NOMO-1 treated with dmso at 0.1 percent for 144 hours (cell line): ENCODE results near the gene EXOC4.

Experiments used
- DNase-seq: peaks from one replicate; lab custom pipeline; 2025; ENCODE audit not compliant: unreplicated experiment; lab: John Stamatoyannopoulos, UW

EXOC4 gene

DNA sequence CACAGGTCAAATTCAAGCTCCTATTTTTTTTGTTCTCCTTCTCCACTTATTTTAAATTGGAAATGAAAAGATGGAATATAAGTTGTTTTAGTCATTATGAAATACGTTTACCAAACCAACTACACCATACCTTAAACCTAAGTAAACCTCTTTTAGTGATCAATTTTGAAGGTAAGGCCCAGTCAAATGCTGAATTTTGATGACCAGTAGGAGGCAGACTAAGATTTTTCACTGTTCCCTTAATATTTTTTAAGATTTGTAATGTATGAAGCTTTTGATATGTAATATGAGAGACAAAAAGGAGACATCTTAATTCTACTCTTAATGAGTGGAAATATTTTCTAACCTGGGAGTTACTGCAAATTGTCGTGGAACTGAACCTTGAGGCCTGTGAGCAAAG, 311.6 kb downstream of the EXOC4 start:
- DNase-seq = no peak

DNA sequence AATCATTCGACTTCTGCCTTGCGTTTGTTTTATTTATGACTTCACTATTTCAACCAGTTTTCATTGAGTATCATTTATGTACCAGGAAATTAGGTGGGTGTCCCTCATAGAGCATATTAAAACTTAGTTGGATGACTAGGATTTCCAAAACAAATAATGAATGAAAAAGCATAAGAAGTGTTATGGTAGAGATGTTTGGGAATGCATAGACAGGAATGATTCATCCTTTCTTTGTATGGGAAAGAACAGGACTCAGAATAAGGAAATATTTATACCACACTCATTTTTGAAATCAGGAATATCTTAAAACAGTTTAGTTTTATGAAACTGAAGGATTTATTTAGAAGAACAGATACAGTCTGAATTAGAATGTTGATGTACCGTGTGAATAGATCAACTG, 315.7 kb downstream of the EXOC4 start:
- DNase-seq = no peak

DNA sequence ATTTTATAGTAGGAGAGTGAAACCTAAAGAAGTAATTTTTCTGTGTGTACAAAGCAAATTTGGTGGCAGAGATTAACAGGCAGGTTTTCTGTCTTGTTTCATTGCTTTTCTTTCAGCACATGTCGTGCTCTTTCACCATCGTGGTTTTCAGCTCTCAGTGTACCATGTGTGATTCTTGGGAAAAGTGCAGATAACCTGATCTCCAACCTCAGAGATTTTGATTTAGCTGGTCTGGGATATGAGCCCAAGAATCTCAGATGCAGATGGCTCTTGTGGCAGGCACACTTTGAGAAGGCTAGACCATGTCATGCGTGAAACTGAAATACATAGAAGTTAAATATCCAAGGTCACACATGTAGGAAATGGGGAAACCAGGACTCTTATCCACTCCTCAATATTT, 317.4 kb downstream of the EXOC4 start:
- DNase-seq = no peak

DNA sequence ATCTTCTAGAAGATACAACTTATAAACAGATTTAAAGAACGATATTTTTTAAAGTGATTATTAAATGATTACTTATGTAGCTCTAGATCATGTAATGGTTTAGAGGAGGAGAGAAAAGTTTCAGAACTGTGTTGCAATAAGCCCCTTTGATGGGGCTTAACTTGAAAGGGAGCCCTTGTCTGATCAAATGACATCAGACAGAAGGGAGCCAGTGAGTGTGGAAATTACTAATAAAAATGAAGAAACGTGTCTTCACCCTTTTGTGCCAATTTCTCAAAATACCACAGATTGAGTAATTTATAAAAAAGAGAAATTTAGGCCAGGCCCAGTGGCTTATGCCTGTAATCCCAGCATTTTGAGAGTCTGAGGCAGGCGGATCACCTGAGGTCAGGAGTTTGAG, 318.2 kb downstream of the EXOC4 start:
- no peak for DNase-seq

DNA sequence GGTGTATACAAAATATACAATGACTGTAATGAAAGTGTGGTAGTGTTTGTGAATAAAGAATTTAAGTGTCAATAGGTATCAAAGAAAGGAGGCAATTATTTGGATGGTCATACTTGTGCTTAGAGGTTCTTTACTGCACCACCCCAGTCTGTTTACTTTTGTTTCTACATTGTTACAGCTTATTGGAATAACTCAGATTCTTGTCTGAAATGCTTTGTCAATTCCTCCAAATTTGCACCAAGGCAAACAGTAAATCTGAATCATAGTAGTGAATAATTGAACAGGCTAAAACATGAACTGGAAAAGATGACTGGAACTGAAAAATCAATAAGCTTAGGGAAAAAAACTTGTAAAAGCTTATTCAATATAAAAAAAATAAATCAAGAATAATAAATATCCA, 319.2 kb downstream of the EXOC4 start:
- DNase-seq = no peak

DNA sequence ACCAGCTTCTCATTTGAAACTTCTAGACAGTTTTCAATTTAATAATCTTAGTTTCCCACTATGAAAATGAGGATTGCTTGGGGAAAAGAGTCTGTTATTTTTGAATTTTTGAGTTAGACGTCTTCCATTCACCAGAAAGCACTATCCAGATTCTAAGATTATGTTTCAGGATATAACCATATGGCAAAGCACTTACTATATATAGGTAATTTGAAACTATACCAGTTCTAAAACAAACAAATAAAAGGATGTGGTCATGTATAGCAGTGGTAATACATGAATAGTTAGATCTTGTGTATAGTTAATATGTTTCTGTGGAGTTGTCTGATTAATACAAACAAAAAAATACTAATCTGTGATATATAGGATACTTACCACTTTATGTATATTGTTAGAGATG, 320.0 kb downstream of the EXOC4 start:
- no peak for DNase-seq

DNA sequence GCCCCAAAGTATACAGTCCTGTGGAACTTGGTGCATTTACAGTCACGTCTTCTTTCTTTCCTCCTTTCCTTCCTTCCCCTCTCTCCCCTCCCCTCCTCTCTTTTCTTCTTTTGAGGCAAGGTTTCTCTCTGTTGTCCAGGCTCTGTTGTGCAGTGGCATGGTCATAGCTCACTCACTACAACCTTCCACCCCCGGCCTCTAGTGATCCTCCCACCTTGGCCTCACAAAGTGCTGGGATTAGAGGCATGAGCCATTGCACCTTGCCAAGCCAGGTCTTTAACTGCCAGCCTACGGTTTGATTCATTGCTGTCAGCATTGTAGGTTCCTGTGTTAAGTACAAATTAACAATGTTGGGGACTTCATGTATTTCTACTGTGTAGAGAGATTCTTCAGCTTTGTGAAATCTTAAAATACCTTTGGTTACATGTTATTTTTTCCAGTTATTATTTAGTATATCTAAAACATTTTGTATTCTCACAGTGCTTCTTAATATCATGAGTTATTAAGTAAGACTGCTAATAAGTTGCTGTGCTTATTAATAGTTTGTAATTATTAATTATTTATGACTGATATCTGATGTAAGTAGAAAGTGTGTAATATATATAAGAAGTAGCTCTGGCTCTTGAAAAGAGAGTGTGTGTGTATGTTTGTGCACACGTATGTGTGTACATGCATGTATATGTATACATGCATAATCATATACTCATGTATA, 320.8 kb downstream of the EXOC4 start:
- DNase-seq = no peak

DNA sequence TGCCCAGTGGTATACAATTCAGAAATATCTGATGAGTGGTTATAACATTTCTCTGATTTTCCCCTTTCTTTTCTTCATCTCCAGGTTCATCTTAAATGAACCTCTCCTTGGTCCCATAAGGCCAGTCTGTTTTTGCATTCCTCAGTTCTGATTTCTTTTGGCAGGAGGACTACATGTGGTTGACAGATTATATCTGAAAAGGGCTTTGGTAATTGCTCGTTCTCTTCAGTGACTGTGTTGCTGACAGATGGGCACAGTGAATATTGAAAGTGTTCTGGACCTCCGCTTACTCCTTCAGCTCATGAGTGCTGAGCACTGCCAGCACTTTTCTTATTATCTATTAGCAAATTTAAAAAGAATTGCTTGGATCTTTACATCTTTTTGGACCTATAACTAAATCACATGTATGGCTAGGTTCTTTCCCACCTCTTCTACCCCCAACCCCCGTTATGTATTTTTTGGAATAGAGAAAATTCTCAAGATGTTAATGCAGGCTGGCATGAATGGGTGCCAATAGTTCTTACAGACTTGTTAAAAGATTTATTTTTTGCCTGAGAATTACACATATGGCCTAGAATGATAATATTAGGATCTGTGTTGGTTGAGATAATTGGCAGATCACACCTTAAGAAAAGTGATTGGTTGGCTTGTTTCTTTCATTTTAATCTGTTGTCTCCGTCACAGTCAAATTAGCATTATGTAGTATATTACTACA, 323.0 kb downstream of the EXOC4 start:
- DNase-seq = no peak

DNA sequence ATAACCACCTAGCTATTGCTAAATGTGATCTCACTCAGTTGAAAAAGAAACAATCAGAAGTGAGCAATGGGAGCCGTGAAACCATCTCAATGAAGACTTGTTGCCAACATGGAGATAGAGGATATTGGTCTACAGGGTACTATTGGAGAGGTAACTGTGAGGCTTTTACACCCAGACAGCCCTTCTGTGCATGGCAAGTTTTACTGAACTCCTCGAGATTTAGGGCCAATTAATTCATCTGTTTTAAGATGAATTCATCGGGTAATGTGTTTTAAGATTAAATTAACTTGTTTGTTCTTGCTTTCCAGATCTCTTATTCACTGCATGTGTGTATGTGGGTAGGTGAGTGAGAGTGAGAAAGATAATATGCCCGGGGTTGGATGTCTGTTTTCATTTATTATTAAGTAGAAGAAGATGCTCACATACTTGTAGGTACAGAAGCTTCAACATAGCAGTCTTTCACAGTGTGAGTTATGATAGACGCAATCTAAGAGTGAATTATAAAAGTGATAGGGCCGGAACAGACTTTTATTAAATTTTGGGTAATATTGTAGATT, 323.8 kb downstream of the EXOC4 start:
- no peak for DNase-seq

DNA sequence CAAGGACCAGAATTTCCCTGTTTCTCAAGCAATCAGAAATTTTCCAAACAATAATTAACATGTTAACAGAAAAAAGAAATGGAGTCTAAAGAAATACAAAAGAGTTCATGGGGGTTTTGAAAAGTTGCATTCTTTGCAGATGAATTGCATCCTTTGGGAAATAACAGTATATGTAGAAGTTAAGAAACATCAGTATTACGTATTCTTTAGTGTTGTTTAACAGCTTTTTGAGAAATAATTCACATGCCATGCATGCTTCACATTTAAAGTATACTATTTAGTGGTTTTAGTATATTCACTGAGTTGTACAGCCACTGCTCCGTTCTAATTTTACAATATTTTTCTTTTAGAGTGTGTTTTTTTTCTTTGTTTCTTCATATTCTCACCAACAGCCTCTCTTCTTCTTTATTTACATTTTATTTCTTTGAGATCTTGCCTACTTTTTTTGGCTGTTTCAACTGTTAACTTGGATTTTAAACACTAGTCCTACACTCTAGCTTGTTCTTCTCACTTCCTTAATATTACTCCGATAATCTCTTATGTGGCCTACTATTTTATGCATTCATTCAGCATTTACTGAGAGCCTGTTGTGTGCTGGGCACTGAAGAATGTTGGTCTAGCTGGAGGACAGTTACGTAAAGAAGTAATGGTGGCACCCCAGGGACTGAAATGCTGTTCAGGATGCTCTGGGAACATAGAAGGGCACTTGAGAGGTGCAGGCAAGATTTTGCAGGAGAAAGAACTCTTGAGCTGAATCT, 330.1 kb downstream of the EXOC4 start:
- DNase-seq = no peak

DNA sequence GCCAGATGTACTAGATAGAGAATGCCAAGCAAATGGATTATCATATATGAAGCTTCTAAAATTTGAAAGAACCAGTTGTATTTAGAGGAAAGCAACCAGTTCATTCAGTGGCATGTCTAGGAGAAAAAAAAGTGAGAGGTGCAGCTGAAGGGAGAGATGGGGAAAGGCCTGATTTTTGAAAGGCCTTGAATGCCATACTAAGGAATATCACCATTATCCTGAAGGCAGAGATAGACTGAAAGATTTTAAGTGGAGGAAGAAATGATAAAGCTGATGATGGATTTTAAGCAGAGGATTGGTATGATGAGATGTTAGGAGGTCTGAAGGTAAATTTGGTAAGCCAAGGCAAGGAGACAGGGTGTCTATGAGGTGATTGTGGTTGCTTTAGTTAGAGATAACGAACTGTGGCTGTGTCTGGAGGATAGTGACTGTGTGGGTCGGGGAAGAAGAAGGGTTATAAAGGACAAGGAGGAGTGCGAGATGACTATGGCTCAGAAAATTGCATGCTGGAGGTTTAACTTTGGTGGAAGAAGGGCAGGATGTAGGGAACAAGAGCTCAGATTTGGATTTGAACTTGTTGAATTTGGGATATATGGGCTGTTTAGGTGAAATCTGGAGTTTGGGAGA, 330.8 kb downstream of the EXOC4 start:
- no peak for DNase-seq

DNA sequence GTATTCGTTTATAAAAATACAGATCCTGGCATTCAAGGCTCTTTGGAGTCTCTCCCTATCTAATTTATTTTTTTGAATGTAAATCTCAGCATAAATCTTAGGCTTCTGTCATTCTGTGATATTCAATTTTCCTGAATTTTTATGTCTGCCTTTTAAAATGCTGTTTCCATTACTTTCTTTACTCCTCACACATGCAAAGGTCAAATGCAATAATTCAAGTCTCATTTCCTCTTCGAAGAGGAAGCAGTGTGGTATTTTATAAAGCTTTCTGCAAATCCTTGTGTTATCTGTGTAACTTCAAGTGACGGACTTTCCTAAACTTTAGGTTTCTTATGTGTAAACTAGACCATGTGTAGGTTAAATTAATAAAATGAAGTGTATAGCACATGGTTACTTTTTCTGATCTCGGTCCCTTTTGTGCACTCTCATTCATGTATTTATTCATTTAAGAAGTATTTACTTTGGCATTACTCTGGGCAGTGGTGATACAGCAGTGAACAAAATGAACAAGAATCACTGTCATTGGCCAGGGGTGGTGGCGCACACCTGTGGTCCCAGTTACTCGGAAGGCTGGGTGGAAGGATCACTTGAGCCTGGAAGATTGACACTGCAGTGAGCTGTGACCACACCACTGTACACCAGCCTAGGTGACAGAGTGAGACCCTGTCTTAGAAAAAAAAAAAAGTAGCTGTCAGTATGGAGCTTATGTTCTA, 332.2 kb downstream of the EXOC4 start:
- DNase-seq = no peak

DNA sequence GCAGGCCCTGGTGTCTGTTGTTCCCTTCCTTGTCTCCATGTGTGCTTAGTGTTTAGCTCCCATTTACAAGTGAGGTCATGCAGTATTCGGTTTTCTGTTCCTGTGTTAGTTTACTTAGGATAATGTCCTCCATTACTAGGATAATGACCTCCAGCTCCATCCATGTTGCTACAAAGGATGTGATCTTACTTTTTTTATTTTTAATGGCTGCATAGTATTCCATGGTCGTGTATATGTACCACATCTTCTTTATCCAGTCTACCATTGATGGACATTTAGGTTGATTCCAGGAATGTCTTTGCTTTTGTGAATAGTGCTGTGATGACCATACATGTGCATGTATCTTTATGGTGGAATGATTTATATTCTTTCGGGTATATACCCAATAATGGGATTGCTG, 333.4 kb downstream of the EXOC4 start:
- DNase-seq = no peak

DNA sequence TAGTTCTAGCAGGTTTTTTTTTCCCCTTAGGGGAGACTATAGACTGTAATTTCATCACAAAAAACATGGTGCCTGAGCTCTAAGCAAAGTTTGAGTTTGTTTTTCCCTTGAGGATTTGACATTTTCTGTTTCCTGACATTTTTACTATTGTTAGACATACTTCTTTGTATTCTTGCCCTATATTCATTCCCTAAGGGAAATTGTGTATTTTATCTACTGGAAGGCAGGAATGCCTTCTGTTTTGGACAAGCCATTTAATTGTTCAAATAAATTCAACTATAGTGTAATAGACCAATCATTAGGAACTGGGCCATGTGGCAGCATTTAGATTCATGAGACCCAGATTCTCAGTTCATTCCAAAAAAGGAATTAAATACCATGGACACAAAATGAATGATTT, 335.0 kb downstream of the EXOC4 start:
- no peak for DNase-seq

DNA sequence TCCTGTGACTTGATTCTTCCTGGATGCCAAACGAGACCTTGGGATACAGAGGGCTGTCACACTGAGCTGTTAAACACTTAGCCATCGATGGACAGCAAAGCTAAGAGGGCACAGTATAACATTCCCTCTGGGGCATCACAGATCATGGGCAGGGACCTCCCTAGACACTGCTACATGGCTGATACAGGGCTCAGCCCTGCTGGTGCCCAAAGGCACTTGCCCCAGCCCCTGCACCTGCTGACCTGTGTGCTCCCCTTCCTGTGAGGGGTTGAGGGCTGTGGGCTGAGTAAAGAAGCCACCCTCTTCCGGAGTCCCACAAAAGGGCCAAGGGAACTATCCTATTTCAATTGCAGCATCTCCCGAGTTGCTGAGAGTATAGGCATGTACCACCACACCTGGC, 337.9 kb downstream of the EXOC4 start:
- DNase-seq = no peak

DNA sequence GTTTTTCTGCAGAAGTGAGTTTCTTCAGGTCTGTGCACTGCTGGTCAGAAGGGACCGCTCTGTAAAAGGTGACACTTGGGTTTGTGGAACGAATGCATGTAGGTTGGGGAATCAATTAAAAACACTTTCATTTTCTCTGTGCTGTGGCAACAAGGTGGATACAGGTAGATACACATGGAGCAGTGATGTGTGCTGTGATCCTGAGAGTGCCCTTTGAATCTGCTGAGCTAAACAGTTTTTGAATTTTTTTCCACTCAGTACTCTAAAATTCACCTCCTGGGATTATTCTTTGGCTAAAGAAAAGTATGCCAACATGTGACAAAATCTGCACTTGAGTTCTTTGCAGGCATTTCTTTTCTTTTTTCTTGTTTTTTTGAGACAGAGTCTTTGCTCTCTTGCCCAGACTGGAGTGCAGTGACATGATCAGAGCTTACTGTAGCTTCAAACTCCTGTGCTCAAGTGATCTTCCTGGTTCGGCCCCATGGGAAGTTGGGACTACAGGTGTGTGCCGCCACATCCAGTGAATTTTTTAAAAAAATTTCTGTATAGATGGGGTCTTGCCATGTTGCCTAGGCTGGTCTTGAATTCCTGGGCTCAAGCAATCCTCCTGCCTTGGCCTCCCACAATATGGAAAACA, 338.9 kb downstream of the EXOC4 start:
- no peak for DNase-seq

DNA sequence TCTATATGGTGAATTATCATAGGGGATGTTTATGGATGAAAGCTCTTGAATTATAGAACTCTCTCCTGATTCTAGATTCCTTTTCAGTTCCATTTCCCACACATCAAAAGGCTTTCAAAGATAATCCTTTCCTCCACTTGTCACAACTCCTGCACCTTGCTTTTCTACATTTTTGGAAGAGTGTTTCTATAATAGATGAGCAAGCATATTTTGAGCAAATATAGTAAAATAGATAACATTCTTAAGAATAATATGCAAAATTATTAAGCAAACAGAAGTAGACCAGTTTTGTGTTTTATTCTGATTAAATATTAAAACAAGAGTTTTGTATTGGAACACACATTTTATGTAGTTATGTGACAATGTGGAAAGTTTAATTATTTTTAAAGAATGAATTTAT, 340.7 kb downstream of the EXOC4 start:
- DNase-seq = no peak

DNA sequence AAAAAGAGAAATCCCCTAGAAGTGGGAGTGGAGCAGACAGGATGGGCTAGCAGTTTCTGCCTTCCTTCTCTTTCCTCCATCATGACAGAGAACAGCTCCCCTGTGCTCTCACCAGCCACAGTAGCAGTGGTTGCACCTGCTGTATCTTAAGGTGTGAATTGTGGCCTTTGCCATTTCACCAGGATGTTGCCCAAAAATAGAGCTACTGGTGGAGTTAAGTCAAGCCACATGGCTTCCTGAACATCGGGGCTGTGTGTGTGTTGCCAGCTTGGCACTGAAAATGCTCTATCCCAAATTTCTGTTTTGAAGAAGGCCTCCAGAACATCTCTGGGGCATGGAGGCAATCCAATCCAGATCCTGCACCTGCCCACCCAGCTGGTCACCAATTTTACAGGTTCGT, 348.7 kb downstream of the EXOC4 start:
- no peak for DNase-seq

DNA sequence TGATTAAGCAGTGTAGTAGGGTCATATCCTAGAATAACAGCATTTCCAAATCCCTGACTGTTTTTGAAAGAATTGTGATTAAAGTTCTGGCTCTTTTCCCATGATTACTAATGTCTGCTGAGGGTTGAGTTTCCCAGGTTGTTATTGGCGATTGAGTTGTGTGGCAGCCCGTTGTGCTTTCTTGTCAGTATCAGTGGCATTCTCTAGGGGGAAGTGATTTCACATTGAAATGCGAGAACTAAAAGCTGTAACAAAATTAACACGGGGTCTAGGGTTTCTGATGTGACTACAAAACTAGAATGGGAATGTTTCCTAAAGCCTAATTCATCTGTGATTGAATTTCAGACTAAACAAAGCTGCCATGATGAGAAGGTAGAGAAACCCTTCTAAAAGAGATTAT, 349.4 kb downstream of the EXOC4 start:
- DNase-seq = no peak

DNA sequence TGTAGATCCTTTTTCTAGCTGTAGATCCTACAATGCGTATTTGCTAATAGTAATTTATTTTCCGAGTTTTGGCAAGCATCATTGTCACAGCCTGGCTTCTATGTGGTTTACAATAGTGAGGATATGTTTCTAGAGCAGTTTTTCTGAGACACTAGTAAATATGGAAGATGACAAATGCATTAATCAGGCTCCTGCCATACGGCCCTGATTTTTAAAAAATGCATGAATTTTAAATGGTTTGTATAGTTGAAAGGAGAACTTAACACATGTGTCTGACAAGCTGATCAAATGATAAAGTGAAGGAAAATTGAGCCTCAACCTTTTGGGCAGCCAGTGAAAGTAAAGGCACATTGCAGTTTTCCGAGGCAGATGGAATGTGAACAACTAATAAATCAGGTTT, 354.1 kb downstream of the EXOC4 start:
- DNase-seq = no peak
